Amniotic stem cell (primary cell): ENCODE measurements around the gene NANOG.
"Not testable (repeated sequence)": the region's sequence is repeated elsewhere in the genome, so short reads cannot be mapped to it uniquely, and the experiment has no call there.

Source experiments
- DNase-seq: peaks from one replicate; lab custom pipeline; 2025; lab: John Stamatoyannopoulos, UW

Gene NANOG

GRCh38 chr12:7806319-7806718 is 17.1 kb downstream of the NANOG start:
- DNase-seq = not testable (repeated sequence)

- peak; percentile 52 for DNase-seq
Measured at GRCh38 chr12:7806863-7807487, 17.8 kb downstream of the NANOG start.

GRCh38 chr12:7825754-7826153 is 36.6 kb downstream of the NANOG start:
- DNase-seq = not testable (repeated sequence)

GRCh38 chr12:7829737-7830136 is 40.5 kb downstream of the NANOG start:
- DNase-seq = not testable (repeated sequence)

GRCh38 chr12:7832059-7832696 is 43.0 kb downstream of the NANOG start:
- peak; percentile 43 for DNase-seq

GRCh38 chr12:7833201-7833600 is 44.0 kb downstream of the NANOG start:
- not testable (repeated sequence) for DNase-seq

GRCh38 chr12:7833831-7834230 is 44.6 kb downstream of the NANOG start:
- DNase-seq = no peak

- no peak for DNase-seq
Measured at GRCh38 chr12:7834701-7835100, 45.5 kb downstream of the NANOG start.

GRCh38 chr12:7835116-7835515 is 45.9 kb downstream of the NANOG start:
- DNase-seq = no peak

- no peak for DNase-seq
Measured at GRCh38 chr12:7835766-7836165, 46.6 kb downstream of the NANOG start.

GRCh38 chr12:7837366-7837765 is 48.2 kb downstream of the NANOG start:
- DNase-seq = no peak

GRCh38 chr12:7839226-7839625 is 50.0 kb downstream of the NANOG start:
- not testable (repeated sequence) for DNase-seq

GRCh38 chr12:7839848-7840247 is 50.6 kb downstream of the NANOG start:
- DNase-seq = not testable (repeated sequence)

- not testable (repeated sequence) for DNase-seq
Measured at GRCh38 chr12:7842444-7842843, 53.2 kb downstream of the NANOG start.

- DNase-seq = not testable (repeated sequence)
Measured at GRCh38 chr12:7843149-7843548, 53.9 kb downstream of the NANOG start.

- DNase-seq = not testable (repeated sequence)
Measured at GRCh38 chr12:7843583-7843982, 54.4 kb downstream of the NANOG start.

GRCh38 chr12:7844116-7844515 is 54.9 kb downstream of the NANOG start:
- no peak for DNase-seq

GRCh38 chr12:7847226-7848097 is 58.3 kb downstream of the NANOG start:
- not testable (repeated sequence) for DNase-seq

- DNase-seq = not testable (repeated sequence)
Measured at GRCh38 chr12:7848098-7848422, 58.9 kb downstream of the NANOG start.
